ENCODE results near the gene SECISBP2.

Gene SECISBP2

GRCh38 chr9:89352874-89353649, 34.8 kb downstream of the SECISBP2 start:
- no peak for TF ChIP-seq CTCF (IDR thresholded peaks at IDR 0.05; ENCODE audit: extremely low read depth, insufficient read depth, missing control alignments)
- no peak for DNase-seq (ENCODE audit: low spot score)
- in situ Hi-C loops (cut with MboI; ENCODE audit: low pct_unique_long_range_greater_than_20kb, low sequenced_read_pairs, unreplicated experiment), result no loop called here

GRCh38 chr9:89353989-89354388, 35.7 kb downstream of the SECISBP2 start:
- no peak for DNase-seq (ENCODE audit: low spot score)
- in situ Hi-C loops (cut with MboI; ENCODE audit: low pct_unique_long_range_greater_than_20kb, low sequenced_read_pairs, unreplicated experiment), result no loop called here
- TF ChIP-seq CTCF (IDR thresholded peaks at IDR 0.05; ENCODE audit: extremely low read depth, insufficient read depth, missing control alignments), result no peak

GRCh38 chr9:89354471-89354870, 36.2 kb downstream of the SECISBP2 start:
- DNase-seq (ENCODE audit: low spot score), result no peak
- in situ Hi-C loops (cut with MboI; ENCODE audit: low pct_unique_long_range_greater_than_20kb, low sequenced_read_pairs, unreplicated experiment), result no loop called here
- TF ChIP-seq CTCF (IDR thresholded peaks at IDR 0.05; ENCODE audit: extremely low read depth, insufficient read depth, missing control alignments), result no peak

GRCh38 chr9:89356782-89357181, 38.5 kb downstream of the SECISBP2 start:
- TF ChIP-seq CTCF (IDR thresholded peaks at IDR 0.05; ENCODE audit: extremely low read depth, insufficient read depth, missing control alignments), result no peak
- in situ Hi-C loops (cut with MboI; ENCODE audit: low pct_unique_long_range_greater_than_20kb, low sequenced_read_pairs, unreplicated experiment), result no loop called here
- no peak for DNase-seq (ENCODE audit: low spot score)

- DNase-seq (ENCODE audit: low spot score), result no peak
- in situ Hi-C loops (cut with MboI; ENCODE audit: low pct_unique_long_range_greater_than_20kb, low sequenced_read_pairs, unreplicated experiment), result no loop called here
- TF ChIP-seq CTCF (IDR thresholded peaks at IDR 0.05; ENCODE audit: extremely low read depth, insufficient read depth, missing control alignments), result no peak
Measured at GRCh38 chr9:89357331-89358197, 39.3 kb downstream of the SECISBP2 start.

DNA sequence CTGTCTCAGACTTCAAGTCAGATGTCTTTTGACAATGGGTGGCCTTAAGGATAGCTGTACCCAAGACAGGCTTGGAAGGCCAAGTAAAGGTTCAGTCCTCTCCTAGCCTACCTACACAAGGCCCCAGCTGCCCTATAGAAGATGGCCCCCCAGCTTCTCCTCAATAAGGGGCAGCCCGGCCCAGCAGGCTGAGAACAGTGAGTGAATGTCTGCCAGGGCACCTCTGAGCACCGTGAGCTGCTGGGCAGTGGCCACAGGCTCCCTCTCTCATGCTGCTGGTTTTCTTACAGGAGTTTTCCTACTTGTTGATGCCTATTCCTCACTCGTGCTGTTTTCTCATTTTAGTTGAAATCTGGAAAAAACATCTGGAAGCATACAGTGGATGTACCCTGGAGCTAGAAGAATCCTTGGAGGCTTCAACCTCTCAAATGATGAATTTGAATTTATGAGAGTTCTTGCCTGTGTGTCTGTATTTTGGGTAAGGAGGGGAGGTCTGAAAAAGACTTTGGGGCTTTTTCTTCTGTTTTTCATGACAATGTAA, 40.1 kb downstream of the SECISBP2 start:
- no peak for DNase-seq (ENCODE audit: low spot score)
- in situ Hi-C loops (cut with MboI; ENCODE audit: low pct_unique_long_range_greater_than_20kb, low sequenced_read_pairs, unreplicated experiment), result no loop called here
- TF ChIP-seq CTCF (IDR thresholded peaks at IDR 0.05; ENCODE audit: extremely low read depth, insufficient read depth, missing control alignments), result no peak

Measured in GM13977 (cell line).